ENCODE measurements around the gene CCDC32. TPM values are rescaled to one million over a fixed set of nuclear protein-coding genes. Genes with fewer than 3 reads are reported as not detected.
A peak's percentile ranks its signal among the peaks of the same experiment; 100 is the strongest.

CCDC32 gene
- polyA plus RNA-seq, 3 donors from 2014 or later = 31.3 to 65.7 (median 45.7) TPM

- DNase-seq = no peak
- Mint-ChIP-seq H3K4me1 (no peaks in the 10 kb centered on the region), H3K27me3 (ENCODE audit: low read depth in 3 of 3) (peaks cover 0 to 2% (median 0%) of the 10 kb centered on the region in 3 donors), H3K36me3 (peaks cover 0 to 11% (median 4%) of the 10 kb centered on the region in 3 donors), H3K4me3 (no peak overlapping the region), H3K27ac (no peak overlapping the region), H3K9me3 (no peaks in the 10 kb centered on the region)
Observed at GRCh38 chr15:40525855-40526254, 39.0 kb downstream of the CCDC32 start.

DNA sequence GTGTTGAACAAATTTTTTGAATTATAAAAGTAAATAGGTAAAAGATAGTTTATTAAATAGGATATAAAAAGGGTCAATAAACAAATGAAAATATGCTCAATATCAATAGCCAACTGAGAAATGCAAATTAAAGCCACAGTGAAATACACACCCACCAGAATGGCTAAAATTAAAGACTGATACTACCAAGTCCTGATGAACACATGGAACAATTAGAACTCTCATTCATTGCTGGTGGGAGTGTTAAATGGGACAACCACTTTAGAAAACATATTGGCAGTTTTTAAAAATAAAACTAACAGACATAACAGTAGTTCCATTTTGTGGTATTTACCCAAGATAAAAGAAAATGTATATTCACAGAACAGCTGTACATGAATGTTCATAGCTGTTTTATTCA, 41.2 kb downstream of the CCDC32 start:
- Mint-ChIP-seq H3K27ac (no peak overlapping the region), H3K27me3 (ENCODE audit: low read depth in 3 of 3) (no peaks in the 10 kb centered on the region), H3K36me3 (peaks cover 0 to 11% (median 4%) of the 10 kb centered on the region in 3 donors), H3K4me1 (peaks cover 0 to 4% of the 10 kb centered on the region in 2 donors), H3K9me3 (no peaks in the 10 kb centered on the region), H3K4me3 (no peak overlapping the region)
- no peak for DNase-seq

- DNase-seq = no peak
- peaks cover 13% of the 10 kb centered on the region in 2 donors for H3K4me1 Mint-ChIP-seq
Observed at GRCh38 chr15:40516322-40516721, 48.5 kb downstream of the CCDC32 start.

DNA sequence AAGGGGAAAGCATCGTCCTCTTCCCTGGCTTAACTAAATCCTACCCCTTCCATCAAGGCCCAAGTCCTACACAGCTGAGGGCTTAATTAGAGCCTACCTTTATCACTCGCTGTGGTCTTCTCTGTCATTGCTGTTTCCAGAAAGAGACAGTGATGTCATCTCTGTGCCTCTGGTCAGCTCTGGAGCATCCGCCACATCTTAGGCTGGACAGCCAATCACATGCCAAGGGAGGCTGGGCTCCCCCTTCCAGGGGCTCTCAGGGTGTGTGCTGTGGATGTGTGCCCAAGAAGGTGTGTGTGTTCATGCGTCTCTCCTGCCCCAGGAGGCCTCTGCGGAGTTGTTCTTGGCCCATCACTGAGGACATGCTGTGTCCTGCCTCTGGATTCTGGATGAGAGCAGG, 51.2 kb downstream of the CCDC32 start:
- Mint-ChIP-seq H3K9me3 (peaks cover 0 to 2% (median 0%) of the 10 kb centered on the region in 6 donors), H3K4me3 (no peak overlapping the region), H3K27ac (no peak overlapping the region), H3K36me3 (no peaks in the 10 kb centered on the region), H3K27me3 (ENCODE audit: low read depth in 3 of 3) (peaks cover 14 to 21% (median 18%) of the 10 kb centered on the region in 3 donors), H3K4me1 (peaks cover 12 to 24% of the 10 kb centered on the region in 2 donors)
- no peak for DNase-seq

More at GRCh38 chr15:40516322-40516721, 48.5 kb downstream of the CCDC32 start:
- H3K27me3 Mint-ChIP-seq (ENCODE audit: low read depth in 3 of 3) = peaks cover 6 to 12% (median 8%) of the 10 kb centered on the region in 3 donors
- H3K9me3 Mint-ChIP-seq = no peaks in the 10 kb centered on the region
- no peak overlapping the region for H3K4me3 Mint-ChIP-seq
- no peak overlapping the region for H3K27ac Mint-ChIP-seq
- H3K36me3 Mint-ChIP-seq = no peaks in the 10 kb centered on the region

DNA sequence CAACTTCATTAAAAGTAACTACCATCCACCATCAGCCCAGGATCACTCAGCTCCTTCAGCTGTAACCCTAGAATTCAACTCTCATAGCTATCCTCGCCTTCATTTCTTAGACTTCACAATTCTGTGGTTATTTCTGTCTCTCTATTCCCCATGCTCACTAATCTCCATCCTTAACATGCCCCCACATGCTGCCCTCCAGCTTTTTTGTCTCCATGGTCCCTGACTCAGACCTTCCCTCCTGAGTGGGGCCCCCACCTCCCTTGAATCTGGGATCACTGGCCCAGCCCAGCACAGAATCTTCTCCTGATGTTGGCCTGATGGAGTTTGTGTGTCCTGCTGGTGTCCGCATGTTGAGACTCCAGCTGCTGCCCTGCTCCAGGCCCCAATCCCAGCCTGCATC, 52.4 kb downstream of the CCDC32 start:
- H3K36me3 Mint-ChIP-seq = no peaks in the 10 kb centered on the region
- peaks cover 13 to 24% of the 10 kb centered on the region in 2 donors for H3K4me1 Mint-ChIP-seq
- peaks cover 0 to 2% (median 0%) of the 10 kb centered on the region in 6 donors for H3K9me3 Mint-ChIP-seq
- H3K4me3 Mint-ChIP-seq = peak overlapping the region; percentile 23 to 71 (median 53)
- no peak for DNase-seq
- peaks cover 14 to 24% (median 21%) of the 10 kb centered on the region in 3 donors for H3K27me3 Mint-ChIP-seq (ENCODE audit: low read depth in 3 of 3)
- peak overlapping the region in 1 of 6 donors; percentile 17 for H3K27ac Mint-ChIP-seq

GRCh38 chr15:40511472-40512133, 53.2 kb downstream of the CCDC32 start:
- H3K36me3 Mint-ChIP-seq = no peaks in the 10 kb centered on the region
- peak; percentile 5 to 12 (median 9) for DNase-seq
- peaks cover 18 to 28% of the 10 kb centered on the region in 2 donors for H3K4me1 Mint-ChIP-seq
- peak overlapping the region; percentile 53 to 88 (median 83) for H3K4me3 Mint-ChIP-seq
- H3K27ac Mint-ChIP-seq = peak overlapping the region in 2 of 6 donors; percentile 26 to 41
- H3K9me3 Mint-ChIP-seq = peaks cover 0 to 2% (median 0%) of the 10 kb centered on the region in 6 donors
- peaks cover 16 to 27% (median 21%) of the 10 kb centered on the region in 3 donors for H3K27me3 Mint-ChIP-seq (ENCODE audit: low read depth in 3 of 3)

GRCh38 chr15:40511093-40511471, 53.8 kb downstream of the CCDC32 start:
- H3K9me3 Mint-ChIP-seq = peaks cover 0 to 2% (median 0%) of the 10 kb centered on the region in 6 donors
- peak overlapping the region; percentile 44 to 88 (median 83) for H3K4me3 Mint-ChIP-seq
- peak; percentile 39 to 48 (median 44) for DNase-seq
- peaks cover 18 to 30% of the 10 kb centered on the region in 2 donors for H3K4me1 Mint-ChIP-seq
- no peaks in the 10 kb centered on the region for H3K36me3 Mint-ChIP-seq
- H3K27ac Mint-ChIP-seq = peak overlapping the region in 2 of 6 donors; percentile 26 to 41
- H3K27me3 Mint-ChIP-seq (ENCODE audit: low read depth in 3 of 3) = peaks cover 16 to 32% (median 21%) of the 10 kb centered on the region in 3 donors

DNA sequence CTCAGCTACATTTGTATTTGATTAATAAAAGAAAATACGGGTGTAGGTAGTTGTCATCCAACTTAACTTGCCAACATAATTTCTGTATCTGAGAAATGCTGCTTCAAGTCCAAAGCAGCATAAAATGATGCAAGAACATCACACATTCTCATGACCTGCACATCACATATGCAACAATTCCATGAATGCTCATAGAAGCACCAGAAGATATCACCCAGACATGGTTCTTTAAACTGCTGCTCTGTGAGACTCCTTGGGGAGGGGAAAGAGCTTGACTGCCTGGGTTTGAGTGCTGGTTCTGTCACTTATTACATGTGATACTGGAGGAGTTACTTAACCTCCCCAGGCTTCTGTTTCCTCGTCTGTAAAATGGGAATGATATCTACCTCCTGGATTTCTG, 54.6 kb downstream of the CCDC32 start:
- H3K4me3 Mint-ChIP-seq = peak overlapping the region in 2 of 5 donors; percentile 76 to 88
- peaks cover 18 to 30% of the 10 kb centered on the region in 2 donors for H3K4me1 Mint-ChIP-seq
- H3K9me3 Mint-ChIP-seq = peaks cover 0 to 2% (median 0%) of the 10 kb centered on the region in 6 donors
- peak overlapping the region in 1 of 6 donors; percentile 47 for H3K27ac Mint-ChIP-seq
- H3K36me3 Mint-ChIP-seq = no peaks in the 10 kb centered on the region
- peaks cover 16 to 32% (median 21%) of the 10 kb centered on the region in 3 donors for H3K27me3 Mint-ChIP-seq (ENCODE audit: low read depth in 3 of 3)
- DNase-seq = no peak

DNA sequence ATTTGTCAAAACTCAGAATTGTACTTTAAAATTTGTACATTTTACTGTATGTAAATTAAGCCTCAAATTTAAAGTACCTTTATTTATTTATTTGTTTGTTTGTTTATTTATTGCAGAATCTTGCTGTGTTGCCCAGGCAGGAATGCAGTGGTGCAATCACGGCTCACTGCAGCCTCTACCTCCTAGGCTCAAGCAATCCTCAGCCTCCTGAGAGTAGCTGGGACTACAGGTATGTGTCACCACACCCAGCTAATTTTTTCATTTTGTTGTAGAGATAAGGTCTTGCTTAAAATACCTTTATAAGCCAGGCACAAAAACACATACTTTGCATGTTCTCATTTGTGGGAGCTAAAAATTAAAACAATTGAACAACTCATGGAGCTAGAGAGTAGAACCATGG, 56.6 kb downstream of the CCDC32 start:
- H3K4me3 Mint-ChIP-seq = no peak overlapping the region
- no peak overlapping the region for H3K27ac Mint-ChIP-seq
- H3K4me1 Mint-ChIP-seq = peaks cover 18 to 30% of the 10 kb centered on the region in 2 donors
- peaks cover 12 to 36% (median 29%) of the 10 kb centered on the region in 3 donors for H3K27me3 Mint-ChIP-seq (ENCODE audit: low read depth in 3 of 3)
- H3K36me3 Mint-ChIP-seq = no peaks in the 10 kb centered on the region
- no peak for DNase-seq
- peaks cover 0 to 2% (median 0%) of the 10 kb centered on the region in 6 donors for H3K9me3 Mint-ChIP-seq

- Mint-ChIP-seq H3K4me3 (peak overlapping the region in 2 of 5 donors; percentile 32 to 38), H3K27ac (no peak overlapping the region), H3K4me1 (peaks cover 11 to 24% of the 10 kb centered on the region in 2 donors), H3K9me3 (peaks cover 0 to 2% (median 0%) of the 10 kb centered on the region in 6 donors), H3K27me3 (ENCODE audit: low read depth in 3 of 3) (peaks cover 8 to 35% (median 23%) of the 10 kb centered on the region in 3 donors), H3K36me3 (no peaks in the 10 kb centered on the region)
- peak; percentile 51 to 54 (median 52) for DNase-seq
Observed at GRCh38 chr15:40506964-40507571, 57.8 kb downstream of the CCDC32 start.

Other genes starting within 250 kb of the CCDC32 start
- 1 to 10 TPM; 3.2 to 3.5 (median 3.2) TPM for gene INAFM2, start 241.3 kb downstream of the CCDC32 start, polyA plus RNA-seq
- under 1 TPM in 2 of 3 donors, not detected in 1; 0.09 to 0.46 TPM for gene CCDC9B, start 224.1 kb downstream of the CCDC32 start, polyA plus RNA-seq
- gene PHGR1, start 214.0 kb downstream of the CCDC32 start, polyA plus RNA-seq = not detected
- 1 to 10 TPM in 1 of 3 donors, under 1 TPM in 2; 0.03 to 1.1 (median 0.38) TPM for gene DISP2, start 206.8 kb downstream of the CCDC32 start, polyA plus RNA-seq
- 1 to 10 TPM; 2.7 to 5.6 (median 2.8) TPM for gene KNSTRN, start 182.3 kb downstream of the CCDC32 start, polyA plus RNA-seq
- gene IVD, start 159.2 kb downstream of the CCDC32 start, polyA plus RNA-seq = 10 to 100 TPM; 41.8 to 63.0 (median 60.6) TPM
- 1 to 10 TPM; 2.1 to 6.1 (median 3.4) TPM for gene BAHD1, start 124.1 kb downstream of the CCDC32 start, polyA plus RNA-seq
- gene CHST14, start 94.1 kb downstream of the CCDC32 start, polyA plus RNA-seq = 1 to 10 TPM; 1.9 to 3.6 (median 3.3) TPM
- gene RPUSD2, start 4.3 kb upstream of the CCDC32 start, polyA plus RNA-seq = 10 to 100 TPM; 18.9 to 21.2 (median 19.1) TPM
- under 1 TPM in 2 of 3 donors, not detected in 1; 0.20 to 0.38 TPM for gene KNL1, start 29.2 kb upstream of the CCDC32 start, polyA plus RNA-seq
- gene RAD51, start 130.1 kb upstream of the CCDC32 start, polyA plus RNA-seq = 1 to 10 TPM; 2.6 to 7.5 (median 4.7) TPM
- 100 to 1,000 TPM in 2 of 3 donors, 10 to 100 TPM in 1; 44.6 to 118 (median 110) TPM for gene RMDN3, start 190.2 kb upstream of the CCDC32 start, polyA plus RNA-seq
- gene GCHFR, start 199.0 kb upstream of the CCDC32 start, polyA plus RNA-seq = 100 to 1,000 TPM; 183 to 303 (median 230) TPM
- gene C15orf62, start 204.9 kb upstream of the CCDC32 start, polyA plus RNA-seq = under 1 TPM in 2 of 3 donors, not detected in 1; 0.08 to 0.12 TPM
- 10 to 100 TPM; 12.8 to 22.0 (median 20.9) TPM for gene ZFYVE19, start 242.0 kb upstream of the CCDC32 start, polyA plus RNA-seq
- gene DNAJC17, start 242.4 kb upstream of the CCDC32 start, polyA plus RNA-seq = 10 to 100 TPM; 25.6 to 62.8 (median 34.7) TPM

Data from immature natural killer cell (primary cell).